ENCODE results near the gene RAB28. TPM values are rescaled to one million over a fixed set of nuclear protein-coding genes. Genes with fewer than 3 reads are reported as not detected.
A peak's percentile ranks its signal among the peaks of the same experiment; 100 is the strongest.

Gene RAB28
- polyA plus RNA-seq, 1 donor (not counting 4 experiments of a cell fraction or from before 2014, with no cell fraction given): 19.7 TPM

DNA sequence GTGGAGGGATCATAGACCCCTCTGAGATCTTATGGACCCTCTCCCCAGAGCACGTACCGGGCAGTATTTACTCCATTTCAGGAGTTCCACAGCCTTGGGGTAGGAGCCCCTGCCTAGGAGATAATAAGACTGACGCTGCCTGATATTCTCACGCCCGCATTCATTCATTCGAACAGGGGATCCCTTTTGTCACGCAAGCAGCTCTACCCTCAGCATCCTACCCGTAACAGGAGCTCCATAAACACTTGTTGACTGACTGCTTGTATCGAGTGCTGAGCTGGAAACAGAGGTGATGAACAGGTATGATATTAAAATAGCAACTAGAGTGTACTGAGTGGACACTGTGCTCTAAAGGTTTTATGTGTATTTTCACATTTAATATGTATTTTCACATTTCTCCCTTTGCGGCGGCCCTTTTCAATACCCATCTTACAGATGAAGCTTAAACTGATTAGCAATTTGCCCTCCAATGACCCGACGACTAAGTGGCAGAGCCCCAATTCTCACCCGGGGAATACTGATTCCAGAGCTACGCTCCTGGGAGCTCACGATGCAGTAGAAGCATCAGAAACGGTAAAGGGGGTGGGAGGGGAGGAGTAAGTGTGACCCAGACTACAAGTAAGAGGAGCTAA lies 888 bp downstream of the RAB28 start:
- H3K9me1 ChIP-seq (ENCODE audit: control insufficient read depth, extremely low read depth, insufficient read depth, low read length): no peaks in the 10 kb centered on the region
- peak overlapping the region; percentile 96 for H3K9ac ChIP-seq (ENCODE audit: control insufficient read depth, extremely low read depth, insufficient read depth, low read length)
- H3K79me2 ChIP-seq (ENCODE audit: control insufficient read depth, insufficient read depth, low read length): peaks cover 27% of the 10 kb centered on the region
- DNase-seq (ENCODE audit: low read depth, low spot score) (no peak), FAIRE-seq (no peak)
- TF ChIP-seq EZH2 (IDR thresholded peaks at IDR 0.05; ENCODE audit: low read length): no peak
- TF ChIP-seq, protein P1, sequence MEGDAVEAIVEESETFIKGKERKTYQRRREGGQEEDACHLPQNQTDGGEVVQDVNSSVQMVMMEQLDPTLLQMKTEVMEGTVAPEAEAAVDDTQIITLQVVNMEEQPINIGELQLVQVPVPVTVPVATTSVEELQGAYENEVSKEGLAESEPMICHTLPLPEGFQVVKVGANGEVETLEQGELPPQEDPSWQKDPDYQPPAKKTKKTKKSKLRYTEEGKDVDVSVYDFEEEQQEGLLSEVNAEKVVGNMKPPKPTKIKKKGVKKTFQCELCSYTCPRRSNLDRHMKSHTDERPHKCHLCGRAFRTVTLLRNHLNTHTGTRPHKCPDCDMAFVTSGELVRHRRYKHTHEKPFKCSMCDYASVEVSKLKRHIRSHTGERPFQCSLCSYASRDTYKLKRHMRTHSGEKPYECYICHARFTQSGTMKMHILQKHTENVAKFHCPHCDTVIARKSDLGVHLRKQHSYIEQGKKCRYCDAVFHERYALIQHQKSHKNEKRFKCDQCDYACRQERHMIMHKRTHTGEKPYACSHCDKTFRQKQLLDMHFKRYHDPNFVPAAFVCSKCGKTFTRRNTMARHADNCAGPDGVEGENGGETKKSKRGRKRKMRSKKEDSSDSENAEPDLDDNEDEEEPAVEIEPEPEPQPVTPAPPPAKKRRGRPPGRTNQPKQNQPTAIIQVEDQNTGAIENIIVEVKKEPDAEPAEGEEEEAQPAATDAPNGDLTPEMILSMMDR (optimal IDR thresholded peaks at IDR 0.05 in 1 of 3, IDR thresholded peaks at IDR 0.05 in 1 of 3, conservative IDR thresholded peaks at IDR 0.05 in 1 of 3; ENCODE audit: extremely low read depth in 1 of 3, insufficient read depth in 2 of 3, low read length in 3 of 3): no peak
- no peaks in the 10 kb centered on the region for H3K27me3 ChIP-seq (ENCODE audit: control insufficient read depth, extremely low read depth, insufficient read depth, low read length)
- no peaks in the 10 kb centered on the region for H3K9me3 ChIP-seq (ENCODE audit: control insufficient read depth, low read depth, low read length)
- peak overlapping the region; percentile 87 for H3K4me2 ChIP-seq (ENCODE audit: control insufficient read depth, extremely low read depth, insufficient read depth, low read depth, low read length)
- H3K4me3 ChIP-seq (ENCODE audit: control insufficient read depth in 2 of 3, extremely low read depth in 1 of 3, insufficient read depth in 2 of 3, low read depth in 1 of 3, low read length in 3 of 3): peak overlapping the region; percentile 86 to 97 (median 93)
- H2AFZ ChIP-seq (ENCODE audit: control insufficient read depth, low read length): peak overlapping the region; percentile 79
- dilution Hi-C loops (cut with MboI; ENCODE audit: extremely low pct_ligation_motif_present, low sequenced_read_pairs): no loop called here
- H3K36me3 ChIP-seq (ENCODE audit: control insufficient read depth in 2 of 2, extremely low read depth in 1 of 2, insufficient read depth in 2 of 2, low read length in 2 of 2): no peaks in the 10 kb centered on the region
- peak overlapping the region; percentile 99 for H3K27ac ChIP-seq (ENCODE audit: control insufficient read depth, insufficient read depth, low read length)
- H4K20me1 ChIP-seq (ENCODE audit: control insufficient read depth, extremely low read depth, insufficient read depth, low read length): no peaks in the 10 kb centered on the region
- H3K4me1 ChIP-seq (ENCODE audit: control insufficient read depth, extremely low read depth, insufficient read depth, low read length): peaks cover 17% of the 10 kb centered on the region

DNA sequence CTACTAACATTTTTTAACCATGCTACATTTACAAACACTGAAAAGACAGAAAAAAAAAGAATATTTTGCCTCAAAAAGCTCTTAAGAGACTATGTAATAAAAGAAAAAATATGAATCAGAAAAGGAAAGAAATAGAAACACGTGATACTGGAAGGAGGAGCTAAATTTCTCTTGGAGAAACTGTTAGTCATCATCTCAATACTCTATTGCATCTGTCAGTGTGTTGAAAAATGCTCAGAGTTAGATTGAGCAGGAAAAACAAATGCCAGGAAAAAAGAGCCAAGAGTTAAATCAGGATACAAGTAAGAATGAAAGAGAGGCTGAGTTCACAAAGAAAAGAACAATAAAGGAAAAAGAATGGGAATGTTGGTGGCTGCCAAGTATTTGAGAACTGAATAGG lies 2.6 kb downstream of the RAB28 start:
- Histone ChIP-seq H3K4me1 (ENCODE audit: control insufficient read depth, extremely low read depth, insufficient read depth, low read length) (peaks cover 17% of the 10 kb centered on the region), H3K4me2 (ENCODE audit: control insufficient read depth, extremely low read depth, insufficient read depth, low read depth, low read length) (peak overlapping the region; percentile 12), H3K27ac (ENCODE audit: control insufficient read depth, insufficient read depth, low read length) (peak overlapping the region; percentile 22), H3K9me1 (ENCODE audit: control insufficient read depth, extremely low read depth, insufficient read depth, low read length) (no peaks in the 10 kb centered on the region), H3K9me3 (ENCODE audit: control insufficient read depth, low read depth, low read length) (no peaks in the 10 kb centered on the region), H4K20me1 (ENCODE audit: control insufficient read depth, extremely low read depth, insufficient read depth, low read length) (no peaks in the 10 kb centered on the region), H3K79me2 (ENCODE audit: control insufficient read depth, insufficient read depth, low read length) (peaks cover 27% of the 10 kb centered on the region), H3K27me3 (ENCODE audit: control insufficient read depth, extremely low read depth, insufficient read depth, low read length) (no peaks in the 10 kb centered on the region), H3K36me3 (ENCODE audit: control insufficient read depth in 2 of 2, extremely low read depth in 1 of 2, insufficient read depth in 2 of 2, low read length in 2 of 2) (no peaks in the 10 kb centered on the region), H3K9ac (ENCODE audit: control insufficient read depth, extremely low read depth, insufficient read depth, low read length) (no peak overlapping the region), H2AFZ (ENCODE audit: control insufficient read depth, low read length) (no peak overlapping the region), H3K4me3 (ENCODE audit: control insufficient read depth in 2 of 3, extremely low read depth in 1 of 3, insufficient read depth in 2 of 3, low read depth in 1 of 3, low read length in 3 of 3) (no peak overlapping the region)
- DNase-seq (ENCODE audit: low read depth, low spot score) (no peak), FAIRE-seq (peak; percentile 73)
- dilution Hi-C loops (cut with MboI; ENCODE audit: extremely low pct_ligation_motif_present, low sequenced_read_pairs): no loop called here
- TF ChIP-seq EZH2 (IDR thresholded peaks at IDR 0.05; ENCODE audit: low read length): no peak
- TF ChIP-seq, protein P1 (optimal IDR thresholded peaks at IDR 0.05 in 1 of 3, IDR thresholded peaks at IDR 0.05 in 1 of 3, conservative IDR thresholded peaks at IDR 0.05 in 1 of 3; ENCODE audit: extremely low read depth in 1 of 3, insufficient read depth in 2 of 3, low read length in 3 of 3): no peak
